Measurements from ENCODE around the gene EPOP.

EPOP gene

GRCh38 chr17:38674749-38675615, at the start of gene EPOP:
Gene EPOP, minus strand, starts transcription at chr17:38674957. Its CDS starts 462 bp downstream, at chr17:38674495.
- TF ChIP-seq POLR2A (IDR thresholded peaks at IDR 0.05; ENCODE audit: extremely low read depth, insufficient read length) = peak; percentile 56
- peak; percentile 95 for TF ChIP-seq MAX (IDR thresholded peaks at IDR 0.05; ENCODE audit: low read depth, low read length)
- TF ChIP-seq CTCF (IDR thresholded peaks at IDR 0.05; ENCODE audit: low read depth, low read length) = no peak
- peak; percentile 88 for TF ChIP-seq MYC (IDR thresholded peaks at IDR 0.05; ENCODE audit: low read depth, low read length)
- peak within 1 kb of the TSS; percentile 30 for H3K4me3 ChIP-seq (ENCODE audit: low read depth, low read length)
- peak; percentile 93 for DNase-seq (ENCODE audit: low read depth)

- DNase-seq (ENCODE audit: low read depth) = no peak
- TF ChIP-seq CTCF (IDR thresholded peaks at IDR 0.05; ENCODE audit: low read depth, low read length) (no peak), POLR2A (IDR thresholded peaks at IDR 0.05; ENCODE audit: extremely low read depth, insufficient read length) (no peak), MAX (IDR thresholded peaks at IDR 0.05; ENCODE audit: low read depth, low read length) (no peak), MYC (IDR thresholded peaks at IDR 0.05; ENCODE audit: low read depth, low read length) (no peak)
- no peak overlapping the region for H3K4me3 ChIP-seq (ENCODE audit: low read depth, low read length)
These were observed 47.0 kb upstream of the EPOP start for GRCh38 chr17:38721802-38722201.

GRCh38 chr17:38720941-38721340, 46.2 kb upstream of the EPOP start:
- no peak for DNase-seq (ENCODE audit: low read depth)
- H3K4me3 ChIP-seq (ENCODE audit: low read depth, low read length) = no peak overlapping the region
- TF ChIP-seq CTCF (IDR thresholded peaks at IDR 0.05; ENCODE audit: low read depth, low read length) = no peak
- no peak for TF ChIP-seq POLR2A (IDR thresholded peaks at IDR 0.05; ENCODE audit: extremely low read depth, insufficient read length)

- no peak overlapping the region for H3K4me3 ChIP-seq (ENCODE audit: low read depth, low read length)
- no peak for DNase-seq (ENCODE audit: low read depth)
- no peak for TF ChIP-seq CTCF (IDR thresholded peaks at IDR 0.05; ENCODE audit: low read depth, low read length)
- TF ChIP-seq POLR2A (IDR thresholded peaks at IDR 0.05; ENCODE audit: extremely low read depth, insufficient read length) = no peak
- no peak for TF ChIP-seq MYC (IDR thresholded peaks at IDR 0.05; ENCODE audit: low read depth, low read length)
These were observed 45.3 kb upstream of the EPOP start for GRCh38 chr17:38719943-38720641.

GRCh38 chr17:38719289-38719942, 44.7 kb upstream of the EPOP start:
- no peak overlapping the region for H3K4me3 ChIP-seq (ENCODE audit: low read depth, low read length)
- no peak for DNase-seq (ENCODE audit: low read depth)
- TF ChIP-seq POLR2A (IDR thresholded peaks at IDR 0.05; ENCODE audit: extremely low read depth, insufficient read length) (no peak), MAX (IDR thresholded peaks at IDR 0.05; ENCODE audit: low read depth, low read length) (no peak), CTCF (IDR thresholded peaks at IDR 0.05; ENCODE audit: low read depth, low read length) (no peak), MYC (IDR thresholded peaks at IDR 0.05; ENCODE audit: low read depth, low read length) (no peak)

Measured in NB4 (cell line).